Neural cell (in vitro differentiated cells): ENCODE results near the gene SLC4A5. TPM values are rescaled to one million over a fixed set of nuclear protein-coding genes. Genes with fewer than 3 reads are reported as not detected.

Experiments
- H2AFZ ChIP-seq: fragments of 200-600, 300-800 bp; sonication (generic), shearing (Covaris generic); 2 replicates; pipeline ENCODE4 v1.6.0; 2014; ENCODE audit warnings: low read depth, mild to moderate bottlenecking, antibody characterized with exemption, low read length, moderate library complexity
- H3F3A ChIP-seq: fragments of 200-600 bp; shearing (Covaris generic); 2 replicates; pipeline ENCODE4 v1.6.1; 2016; ENCODE audit warnings: mild to moderate bottlenecking, moderate library complexity, mixed read lengths, antibody characterized with exemption, low read length; ENCODE audit not compliant: insufficient read depth, poor library complexity, severe bottlenecking
- H3K27ac ChIP-seq: fragments of 200-600, 300-800 bp; sonication (generic), shearing (Covaris generic); 2 replicates; pipeline ENCODE4 v1.5.1; 2014; ENCODE audit warnings: mild to moderate bottlenecking, low read length, moderate library complexity
- H3K27me3 ChIP-seq: fragments of 300-800, 200-600 bp; sonication (generic), shearing (Covaris generic); 2 replicates; pipeline ENCODE4 v1.6.0; 2014; ENCODE audit warnings: mild to moderate bottlenecking, low read depth, low read length, moderate library complexity; ENCODE audit not compliant: insufficient read depth
- H3K36me3 ChIP-seq: fragments of 300-800, 200-600 bp; sonication (generic), shearing (Covaris generic); 2 replicates; pipeline ENCODE4 v1.5.1; 2014; ENCODE audit warnings: mild to moderate bottlenecking, antibody characterized with exemption, low read length, moderate library complexity; ENCODE audit not compliant: insufficient read depth
- H3K4me2 ChIP-seq: fragments of 300-800, 200-600 bp; sonication (generic), shearing (Covaris generic); 2 replicates; pipeline ENCODE4 v1.6.0; 2014; ENCODE audit warnings: mild to moderate bottlenecking, low read length
- H3K4me3 ChIP-seq: fragments of 300-800, 200-600 bp; sonication (generic), shearing (Covaris generic); 2 replicates; pipeline ENCODE4 v1.5.1; 2014; ENCODE audit warnings: mild to moderate bottlenecking, low read length, moderate library complexity
- H3K79me2 ChIP-seq: fragments of 200-600 bp; shearing (Covaris generic); replicated peaks from 2 replicates; pipeline ENCODE4 v1.6.0; 2014; ENCODE audit warnings: mild to moderate bottlenecking, low read length, moderate library complexity; ENCODE audit not compliant: insufficient read depth
- H3K9ac ChIP-seq: fragments of 300-800, 200-600 bp; sonication (generic), shearing (Covaris generic); 2 replicates; pipeline ENCODE4 v1.6.1; 2016; ENCODE audit warnings: mild to moderate bottlenecking, low read length, mixed read lengths
- H3K9me2 ChIP-seq: fragments of 200-600 bp; shearing (Covaris generic); 2 replicates; pipeline ENCODE4 v1.6.1; 2016; ENCODE audit warnings: mild to moderate bottlenecking, low read length, mixed read lengths; ENCODE audit not compliant: insufficient read depth
- H3K9me3 ChIP-seq: fragments of 200-600, 300-800 bp; sonication (generic), shearing (Covaris generic); 2 replicates; pipeline ENCODE4 v1.6.1; 2016; ENCODE audit warnings: mild to moderate bottlenecking, mixed run types, low read length, moderate library complexity, mixed read lengths
- H4K20me1 ChIP-seq: fragments of 200-600 bp; shearing (Covaris generic); 2 replicates; pipeline ENCODE4 v1.6.1; 2016; ENCODE audit warnings: mild to moderate bottlenecking, mixed run types; ENCODE audit not compliant: insufficient read depth
- EP300 ChIP-seq: fragments of 450-650 bp; conservative IDR thresholded peaks from 2 replicates; pipeline ENCODE4 v1.6.1; 2014; ENCODE audit warnings: antibody characterized with exemption, mild to moderate bottlenecking, moderate library complexity; ENCODE audit not compliant: poor library complexity, severe bottlenecking
- EZH2 ChIP-seq: fragments of 200-600, 300-800 bp; shearing (Covaris generic), sonication (generic); IDR thresholded peaks from 2 replicates; pipeline ENCODE4 v1.6.1; 2014; ENCODE audit warnings: antibody characterized with exemption, low read length, borderline replicate concordance, mild to moderate bottlenecking; ENCODE audit not compliant: insufficient read depth, poor library complexity, severe bottlenecking
- MXI1 ChIP-seq: fragments of 450-650 bp; conservative IDR thresholded peaks from 2 replicates; pipeline ENCODE4 v1.6.1; 2014; ENCODE audit warnings: antibody characterized with exemption, mild to moderate bottlenecking; ENCODE audit not compliant: poor library complexity, severe bottlenecking
- POLR2AphosphoS5 ChIP-seq: IDR thresholded peaks from 2 replicates; pipeline ENCODE4 v1.6.1; 2012
- RAD21 ChIP-seq: fragments of 450-650 bp; conservative IDR thresholded peaks from 2 replicates; pipeline ENCODE4 v1.6.1; 2014; ENCODE audit warnings: antibody characterized with exemption, mild to moderate bottlenecking, moderate library complexity
- SMC3 ChIP-seq: fragments of 450-650 bp; conservative IDR thresholded peaks from 2 replicates; pipeline ENCODE4 v1.6.1; 2014; ENCODE audit warnings: antibody characterized with exemption, mild to moderate bottlenecking, moderate library complexity; ENCODE audit not compliant: poor library complexity
- TAF1 ChIP-seq: IDR thresholded peaks from 2 replicates; pipeline ENCODE4 v1.6.1; 2012; ENCODE audit warnings: low read depth
- polyA plus RNA-seq: library from polyadenylated mRNA; depleted of rRNA; stranded (reverse); fragments of >200 nt; gene quantifications from 2 replicates; pipeline ENCODE4 v1.2.3, GENCODE V29; 2014
- TF ChIP-seq, protein P1 (sequence below): fragments of 450-650 bp; IDR thresholded peaks from 2 replicates; pipeline ENCODE4 v1.5.1; 2014; ENCODE audit warnings: antibody characterized with exemption, mild to moderate bottlenecking, moderate library complexity; ENCODE audit not compliant: poor library complexity, severe bottlenecking
- TF ChIP-seq, protein P2 (sequence below): IDR thresholded peaks from 2 replicates; pipeline ENCODE4 v1.6.1; 2012; ENCODE audit warnings: borderline replicate concordance

The SLC4A5 gene
- polyA plus RNA-seq, 1 donor from 2014 or later = 3.9 TPM

DNA sequence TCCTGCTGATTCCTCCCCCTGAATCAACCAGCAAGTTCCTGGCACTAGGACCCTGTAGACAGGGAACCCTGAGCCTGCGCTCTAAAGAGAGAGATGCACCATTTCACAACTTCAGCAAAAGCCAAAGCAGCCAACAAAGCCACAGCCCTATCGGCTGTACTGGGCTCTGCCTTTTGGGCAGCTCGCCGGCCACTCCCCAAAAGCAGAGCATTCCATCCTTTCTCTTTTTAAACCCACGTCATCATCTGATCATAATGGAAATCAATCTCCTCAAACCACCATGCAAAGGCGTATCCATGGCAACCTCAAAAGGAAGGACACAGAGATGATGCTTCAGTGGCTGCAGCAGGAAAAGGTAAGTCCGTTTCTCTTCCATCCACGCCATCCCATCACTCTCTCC lies 42.2 kb upstream of the SLC4A5 start:
- Histone ChIP-seq H3K36me3 (no peaks in the 10 kb centered on the region), H3K9me2 (no peaks in the 10 kb centered on the region), H3K27me3 (no peaks in the 10 kb centered on the region), H3K79me2 (peaks cover 93% of the 10 kb centered on the region), H2AFZ (peak overlapping the region; percentile 52), H3K9ac (peak overlapping the region; percentile 75), H4K20me1 (no peaks in the 10 kb centered on the region), H3K9me3 (no peaks in the 10 kb centered on the region), H3K4me3 (peak overlapping the region; percentile 84), H3K27ac (peak overlapping the region; percentile 94), H3F3A (no peaks in the 10 kb centered on the region), H3K4me2 (peak overlapping the region; percentile 89)
- no peak for TF ChIP-seq EZH2
- peak; percentile 73 for TF ChIP-seq POLR2AphosphoS5
- TF ChIP-seq, protein P1, sequence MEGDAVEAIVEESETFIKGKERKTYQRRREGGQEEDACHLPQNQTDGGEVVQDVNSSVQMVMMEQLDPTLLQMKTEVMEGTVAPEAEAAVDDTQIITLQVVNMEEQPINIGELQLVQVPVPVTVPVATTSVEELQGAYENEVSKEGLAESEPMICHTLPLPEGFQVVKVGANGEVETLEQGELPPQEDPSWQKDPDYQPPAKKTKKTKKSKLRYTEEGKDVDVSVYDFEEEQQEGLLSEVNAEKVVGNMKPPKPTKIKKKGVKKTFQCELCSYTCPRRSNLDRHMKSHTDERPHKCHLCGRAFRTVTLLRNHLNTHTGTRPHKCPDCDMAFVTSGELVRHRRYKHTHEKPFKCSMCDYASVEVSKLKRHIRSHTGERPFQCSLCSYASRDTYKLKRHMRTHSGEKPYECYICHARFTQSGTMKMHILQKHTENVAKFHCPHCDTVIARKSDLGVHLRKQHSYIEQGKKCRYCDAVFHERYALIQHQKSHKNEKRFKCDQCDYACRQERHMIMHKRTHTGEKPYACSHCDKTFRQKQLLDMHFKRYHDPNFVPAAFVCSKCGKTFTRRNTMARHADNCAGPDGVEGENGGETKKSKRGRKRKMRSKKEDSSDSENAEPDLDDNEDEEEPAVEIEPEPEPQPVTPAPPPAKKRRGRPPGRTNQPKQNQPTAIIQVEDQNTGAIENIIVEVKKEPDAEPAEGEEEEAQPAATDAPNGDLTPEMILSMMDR = no peak
- peak; percentile 60 for TF ChIP-seq MXI1
- no peak for TF ChIP-seq EP300
- TF ChIP-seq, protein P2, sequence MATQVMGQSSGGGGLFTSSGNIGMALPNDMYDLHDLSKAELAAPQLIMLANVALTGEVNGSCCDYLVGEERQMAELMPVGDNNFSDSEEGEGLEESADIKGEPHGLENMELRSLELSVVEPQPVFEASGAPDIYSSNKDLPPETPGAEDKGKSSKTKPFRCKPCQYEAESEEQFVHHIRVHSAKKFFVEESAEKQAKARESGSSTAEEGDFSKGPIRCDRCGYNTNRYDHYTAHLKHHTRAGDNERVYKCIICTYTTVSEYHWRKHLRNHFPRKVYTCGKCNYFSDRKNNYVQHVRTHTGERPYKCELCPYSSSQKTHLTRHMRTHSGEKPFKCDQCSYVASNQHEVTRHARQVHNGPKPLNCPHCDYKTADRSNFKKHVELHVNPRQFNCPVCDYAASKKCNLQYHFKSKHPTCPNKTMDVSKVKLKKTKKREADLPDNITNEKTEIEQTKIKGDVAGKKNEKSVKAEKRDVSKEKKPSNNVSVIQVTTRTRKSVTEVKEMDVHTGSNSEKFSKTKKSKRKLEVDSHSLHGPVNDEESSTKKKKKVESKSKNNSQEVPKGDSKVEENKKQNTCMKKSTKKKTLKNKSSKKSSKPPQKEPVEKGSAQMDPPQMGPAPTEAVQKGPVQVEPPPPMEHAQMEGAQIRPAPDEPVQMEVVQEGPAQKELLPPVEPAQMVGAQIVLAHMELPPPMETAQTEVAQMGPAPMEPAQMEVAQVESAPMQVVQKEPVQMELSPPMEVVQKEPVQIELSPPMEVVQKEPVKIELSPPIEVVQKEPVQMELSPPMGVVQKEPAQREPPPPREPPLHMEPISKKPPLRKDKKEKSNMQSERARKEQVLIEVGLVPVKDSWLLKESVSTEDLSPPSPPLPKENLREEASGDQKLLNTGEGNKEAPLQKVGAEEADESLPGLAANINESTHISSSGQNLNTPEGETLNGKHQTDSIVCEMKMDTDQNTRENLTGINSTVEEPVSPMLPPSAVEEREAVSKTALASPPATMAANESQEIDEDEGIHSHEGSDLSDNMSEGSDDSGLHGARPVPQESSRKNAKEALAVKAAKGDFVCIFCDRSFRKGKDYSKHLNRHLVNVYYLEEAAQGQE = peak; percentile 81
- peak; percentile 30 for TF ChIP-seq TAF1
- TF ChIP-seq SMC3 = peak; percentile 31
- no peak for TF ChIP-seq RAD21

DNA sequence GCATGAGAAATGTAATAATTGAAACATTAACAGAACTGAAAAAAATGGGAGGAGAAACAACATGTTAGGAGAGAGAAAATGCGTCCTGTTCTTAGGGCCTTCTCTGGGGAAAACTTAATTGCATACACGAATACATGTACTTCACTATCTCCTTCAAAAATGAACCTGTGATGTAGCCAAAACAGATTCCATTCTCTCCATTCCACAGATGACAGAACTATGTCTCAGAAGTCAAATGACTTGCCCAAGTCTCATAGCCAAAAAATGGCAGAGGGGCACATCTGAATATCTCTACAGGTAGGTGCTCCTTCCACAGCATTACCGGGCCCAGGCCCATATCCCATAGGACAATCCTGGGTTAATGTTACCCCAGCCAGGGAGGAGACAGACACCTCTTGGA lies 40.8 kb upstream of the SLC4A5 start:
- Histone ChIP-seq H3K36me3 (no peaks in the 10 kb centered on the region), H3K27ac (no peak overlapping the region), H3K9me2 (no peaks in the 10 kb centered on the region), H3K9me3 (no peaks in the 10 kb centered on the region), H2AFZ (no peak overlapping the region), H3K4me3 (no peak overlapping the region), H3K27me3 (no peaks in the 10 kb centered on the region), H3K4me2 (no peak overlapping the region), H3F3A (no peaks in the 10 kb centered on the region), H3K9ac (no peak overlapping the region), H4K20me1 (no peaks in the 10 kb centered on the region), H3K79me2 (peaks cover 93% of the 10 kb centered on the region)
- TF ChIP-seq TAF1 (no peak), RAD21 (no peak), MXI1 (no peak), EP300 (no peak), SMC3 (no peak), POLR2AphosphoS5 (no peak), EZH2 (no peak)
- TF ChIP-seq, protein P1 = no peak
- TF ChIP-seq, protein P2 = no peak
